HEK293 (cell line): ENCODE results near the gene TMEM123.

Experiments used
- GLI2 ChIP-seq: fragments of 450-650 bp; formaldehyde crosslinking; IDR thresholded peaks from 2 replicates; pipeline ENCODE4; 2017; ENCODE audit warnings: missing biosample characterization, missing genetic modification characterization, low read depth, borderline replicate concordance
- MEIS1 ChIP-seq: sonication (generic); formaldehyde crosslinking; IDR thresholded peaks from 2 replicates; pipeline ENCODE4 v1.8.1; 2022; ENCODE audit warnings: missing genetic modification reagents, mild to moderate bottlenecking, borderline replicate concordance
- ZBTB20 ChIP-seq: fragments of 450-650 bp; formaldehyde crosslinking; IDR thresholded peaks from 2 replicates; pipeline ENCODE4 v1.5.1; 2016; ENCODE audit warnings: missing biosample characterization, missing genetic modification characterization
- ZFP3 ChIP-seq: fragments of 450-650 bp; formaldehyde crosslinking; IDR thresholded peaks from 2 replicates; pipeline ENCODE4 v1.5.1; 2016; ENCODE audit warnings: low read depth, missing biosample characterization, missing genetic modification characterization
- ZNF239 ChIP-seq: fragments of 450-650 bp; formaldehyde crosslinking; IDR thresholded peaks from 2 replicates; pipeline ENCODE4 v1.5.1; 2016; ENCODE audit warnings: missing biosample characterization, missing genetic modification characterization
- ZNF629 ChIP-seq: fragments of 450-650 bp; formaldehyde crosslinking; IDR thresholded peaks from 2 replicates; pipeline ENCODE4 v1.5.1; 2017; ENCODE audit warnings: missing biosample characterization, missing genetic modification characterization
- ZNF76 ChIP-seq: fragments of 450-650 bp; formaldehyde crosslinking; IDR thresholded peaks from 2 replicates; pipeline ENCODE4; 2016; ENCODE audit warnings: low read depth, missing biosample characterization, missing genetic modification characterization, borderline replicate concordance
- ZNF792 ChIP-seq: fragments of 450-650 bp; formaldehyde crosslinking; IDR thresholded peaks from 2 replicates; pipeline ENCODE4 v1.5.1; 2016; ENCODE audit warnings: missing biosample characterization, missing genetic modification characterization
- TF ChIP-seq, protein P1 (sequence below): fragments of 450-650 bp; formaldehyde crosslinking; IDR thresholded peaks from 2 replicates; pipeline ENCODE4 v1.5.1; 2016; ENCODE audit warnings: missing biosample characterization, missing genetic modification characterization
- TF ChIP-seq, protein P2 (sequence below): fragments of 450-650 bp; formaldehyde crosslinking; IDR thresholded peaks from 2 replicates; pipeline ENCODE4 v1.5.1; 2016; ENCODE audit warnings: missing biosample characterization, missing genetic modification characterization
- TF ChIP-seq, protein P3 (sequence below): fragments of 450-650 bp; formaldehyde crosslinking; IDR thresholded peaks from 2 replicates; pipeline ENCODE4 v1.5.1; 2016; ENCODE audit warnings: missing biosample characterization, missing genetic modification characterization
- TF ChIP-seq, protein P4 (sequence below): fragments of 450-650 bp; formaldehyde crosslinking; IDR thresholded peaks from 2 replicates; pipeline ENCODE4 v1.5.1; 2016; ENCODE audit warnings: missing biosample characterization, missing genetic modification characterization, borderline replicate concordance

DNA sequence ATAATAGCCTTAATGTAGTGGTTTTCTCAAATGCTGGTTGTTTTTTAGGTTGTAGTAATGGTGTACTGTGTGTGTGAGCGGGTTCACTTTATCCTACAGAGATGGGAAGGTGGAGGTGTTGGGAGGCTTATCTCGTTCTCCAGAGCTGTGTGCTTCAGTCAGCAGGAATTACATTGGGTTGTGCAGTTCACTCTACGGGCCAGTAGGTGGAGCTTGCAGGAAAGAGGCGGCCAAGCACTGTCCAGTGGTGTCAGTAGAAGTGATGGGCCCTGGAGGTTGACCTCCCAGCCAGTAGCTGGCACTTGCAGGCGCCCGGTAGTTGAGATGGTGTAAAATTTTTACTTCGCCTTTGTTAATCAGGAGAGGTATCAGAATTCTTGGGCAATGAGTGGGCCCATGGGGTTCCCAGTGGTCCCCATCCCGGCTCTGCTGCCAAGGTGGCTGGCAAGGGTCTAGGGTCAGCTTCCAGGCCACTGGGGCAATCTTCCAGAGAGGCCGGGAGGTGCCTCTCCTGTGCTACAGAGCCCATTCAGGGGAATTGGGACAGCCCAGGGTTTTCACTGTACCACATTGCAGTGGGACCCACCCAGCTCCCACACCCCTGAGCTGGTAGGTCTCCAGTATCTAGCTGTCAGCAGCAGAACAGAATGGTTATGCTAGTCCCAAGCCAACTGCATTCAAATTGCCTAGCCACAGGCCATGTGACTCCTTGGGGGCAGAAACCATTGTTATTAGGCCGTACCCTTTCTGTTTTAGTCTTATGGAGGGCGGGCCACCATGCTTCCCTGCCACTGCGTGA lies 61.7 kb downstream of the TMEM123 start:
- TF ChIP-seq ZNF792 (tag by site-specific recombination) (no peak), ZBTB20 (tag by site-specific recombination) (no peak), GLI2 (no peak), MEIS1 (no peak), ZNF239 (tag by site-specific recombination) (no peak), ZNF76 (no peak), ZFP3 (tag by site-specific recombination) (no peak), ZNF629 (no peak)
- TF ChIP-seq, protein P1, sequence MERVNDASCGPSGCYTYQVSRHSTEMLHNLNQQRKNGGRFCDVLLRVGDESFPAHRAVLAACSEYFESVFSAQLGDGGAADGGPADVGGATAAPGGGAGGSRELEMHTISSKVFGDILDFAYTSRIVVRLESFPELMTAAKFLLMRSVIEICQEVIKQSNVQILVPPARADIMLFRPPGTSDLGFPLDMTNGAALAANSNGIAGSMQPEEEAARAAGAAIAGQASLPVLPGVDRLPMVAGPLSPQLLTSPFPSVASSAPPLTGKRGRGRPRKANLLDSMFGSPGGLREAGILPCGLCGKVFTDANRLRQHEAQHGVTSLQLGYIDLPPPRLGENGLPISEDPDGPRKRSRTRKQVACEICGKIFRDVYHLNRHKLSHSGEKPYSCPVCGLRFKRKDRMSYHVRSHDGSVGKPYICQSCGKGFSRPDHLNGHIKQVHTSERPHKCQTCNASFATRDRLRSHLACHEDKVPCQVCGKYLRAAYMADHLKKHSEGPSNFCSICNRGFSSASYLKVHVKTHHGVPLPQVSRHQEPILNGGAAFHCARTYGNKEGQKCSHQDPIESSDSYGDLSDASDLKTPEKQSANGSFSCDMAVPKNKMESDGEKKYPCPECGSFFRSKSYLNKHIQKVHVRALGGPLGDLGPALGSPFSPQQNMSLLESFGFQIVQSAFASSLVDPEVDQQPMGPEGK (tag by site-specific recombination), result no peak
- TF ChIP-seq, protein P2, sequence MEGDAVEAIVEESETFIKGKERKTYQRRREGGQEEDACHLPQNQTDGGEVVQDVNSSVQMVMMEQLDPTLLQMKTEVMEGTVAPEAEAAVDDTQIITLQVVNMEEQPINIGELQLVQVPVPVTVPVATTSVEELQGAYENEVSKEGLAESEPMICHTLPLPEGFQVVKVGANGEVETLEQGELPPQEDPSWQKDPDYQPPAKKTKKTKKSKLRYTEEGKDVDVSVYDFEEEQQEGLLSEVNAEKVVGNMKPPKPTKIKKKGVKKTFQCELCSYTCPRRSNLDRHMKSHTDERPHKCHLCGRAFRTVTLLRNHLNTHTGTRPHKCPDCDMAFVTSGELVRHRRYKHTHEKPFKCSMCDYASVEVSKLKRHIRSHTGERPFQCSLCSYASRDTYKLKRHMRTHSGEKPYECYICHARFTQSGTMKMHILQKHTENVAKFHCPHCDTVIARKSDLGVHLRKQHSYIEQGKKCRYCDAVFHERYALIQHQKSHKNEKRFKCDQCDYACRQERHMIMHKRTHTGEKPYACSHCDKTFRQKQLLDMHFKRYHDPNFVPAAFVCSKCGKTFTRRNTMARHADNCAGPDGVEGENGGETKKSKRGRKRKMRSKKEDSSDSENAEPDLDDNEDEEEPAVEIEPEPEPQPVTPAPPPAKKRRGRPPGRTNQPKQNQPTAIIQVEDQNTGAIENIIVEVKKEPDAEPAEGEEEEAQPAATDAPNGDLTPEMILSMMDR (tag by site-specific recombination), result peak; percentile 50
- TF ChIP-seq, protein P3, sequence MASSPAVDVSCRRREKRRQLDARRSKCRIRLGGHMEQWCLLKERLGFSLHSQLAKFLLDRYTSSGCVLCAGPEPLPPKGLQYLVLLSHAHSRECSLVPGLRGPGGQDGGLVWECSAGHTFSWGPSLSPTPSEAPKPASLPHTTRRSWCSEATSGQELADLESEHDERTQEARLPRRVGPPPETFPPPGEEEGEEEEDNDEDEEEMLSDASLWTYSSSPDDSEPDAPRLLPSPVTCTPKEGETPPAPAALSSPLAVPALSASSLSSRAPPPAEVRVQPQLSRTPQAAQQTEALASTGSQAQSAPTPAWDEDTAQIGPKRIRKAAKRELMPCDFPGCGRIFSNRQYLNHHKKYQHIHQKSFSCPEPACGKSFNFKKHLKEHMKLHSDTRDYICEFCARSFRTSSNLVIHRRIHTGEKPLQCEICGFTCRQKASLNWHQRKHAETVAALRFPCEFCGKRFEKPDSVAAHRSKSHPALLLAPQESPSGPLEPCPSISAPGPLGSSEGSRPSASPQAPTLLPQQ (tag by site-specific recombination), result peak; percentile 41; the same call in 1 of the 2 replicates
- TF ChIP-seq, protein P4, sequence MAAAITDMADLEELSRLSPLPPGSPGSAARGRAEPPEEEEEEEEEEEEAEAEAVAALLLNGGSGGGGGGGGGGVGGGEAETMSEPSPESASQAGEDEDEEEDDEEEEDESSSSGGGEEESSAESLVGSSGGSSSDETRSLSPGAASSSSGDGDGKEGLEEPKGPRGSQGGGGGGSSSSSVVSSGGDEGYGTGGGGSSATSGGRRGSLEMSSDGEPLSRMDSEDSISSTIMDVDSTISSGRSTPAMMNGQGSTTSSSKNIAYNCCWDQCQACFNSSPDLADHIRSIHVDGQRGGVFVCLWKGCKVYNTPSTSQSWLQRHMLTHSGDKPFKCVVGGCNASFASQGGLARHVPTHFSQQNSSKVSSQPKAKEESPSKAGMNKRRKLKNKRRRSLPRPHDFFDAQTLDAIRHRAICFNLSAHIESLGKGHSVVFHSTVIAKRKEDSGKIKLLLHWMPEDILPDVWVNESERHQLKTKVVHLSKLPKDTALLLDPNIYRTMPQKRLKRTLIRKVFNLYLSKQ (tag by site-specific recombination), result no peak
